ENCODE results near the gene NUDT9. TPM values are rescaled to one million over a fixed set of nuclear protein-coding genes. Genes with fewer than 3 reads are reported as not detected.
A peak's percentile ranks its signal among the peaks of the same experiment; 100 is the strongest.
"Not testable (repeated sequence)": the region's sequence is repeated elsewhere in the genome, so short reads cannot be mapped to it uniquely, and the experiment has no call there.

NUDT9 gene, protein sequence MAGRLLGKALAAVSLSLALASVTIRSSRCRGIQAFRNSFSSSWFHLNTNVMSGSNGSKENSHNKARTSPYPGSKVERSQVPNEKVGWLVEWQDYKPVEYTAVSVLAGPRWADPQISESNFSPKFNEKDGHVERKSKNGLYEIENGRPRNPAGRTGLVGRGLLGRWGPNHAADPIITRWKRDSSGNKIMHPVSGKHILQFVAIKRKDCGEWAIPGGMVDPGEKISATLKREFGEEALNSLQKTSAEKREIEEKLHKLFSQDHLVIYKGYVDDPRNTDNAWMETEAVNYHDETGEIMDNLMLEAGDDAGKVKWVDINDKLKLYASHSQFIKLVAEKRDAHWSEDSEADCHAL
- total RNA-seq (2014; rRNA removed; shearing (Covaris generic)), result 4.9 and 20.3 TPM in 2 replicates

DNA sequence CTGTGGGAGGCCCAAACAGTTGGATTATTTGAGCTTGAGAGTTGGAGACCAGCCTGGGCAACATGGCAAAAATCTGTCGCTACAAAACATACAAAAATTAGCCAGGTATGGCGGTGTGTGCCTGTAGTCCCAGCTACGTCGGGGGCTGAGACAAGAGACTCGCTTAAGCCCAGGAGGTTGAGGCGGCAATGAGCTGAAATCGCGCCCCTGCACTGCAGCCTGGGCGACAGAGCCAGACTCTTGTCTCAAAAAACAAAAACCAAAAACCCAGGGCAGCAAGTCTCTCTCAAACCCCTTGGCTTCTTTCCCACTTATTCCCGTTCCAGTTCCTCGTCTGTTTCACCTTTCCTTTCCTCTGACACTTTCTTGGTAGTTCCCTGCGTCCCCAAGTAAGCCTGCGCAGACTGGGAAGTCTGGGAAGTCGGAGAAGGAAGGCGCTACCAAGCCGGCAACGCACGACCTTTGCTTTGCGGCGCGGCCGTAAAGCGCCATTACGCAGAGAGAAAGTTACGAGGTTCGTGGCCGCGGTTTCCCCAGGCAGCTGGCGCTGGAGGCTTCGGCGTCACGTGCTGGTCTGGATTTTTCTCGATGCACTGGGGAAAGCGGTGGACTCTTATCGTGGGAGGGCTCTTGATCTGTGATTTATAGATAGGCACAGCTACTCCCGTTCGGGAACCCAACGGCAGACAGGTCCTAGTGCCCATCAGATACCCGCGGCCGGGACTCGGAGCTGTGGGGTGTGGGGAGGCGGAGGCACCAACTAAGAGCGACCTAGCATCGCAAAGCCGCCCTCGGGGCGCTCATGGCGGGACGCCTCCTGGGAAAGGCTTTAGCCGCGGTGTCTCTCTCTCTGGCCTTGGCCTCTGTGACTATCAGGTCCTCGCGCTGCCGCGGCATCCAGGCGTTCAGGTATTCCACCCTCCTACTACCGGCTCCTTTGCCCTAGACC, at the start of gene NUDT9:
TSS of gene NUDT9 (plus strand) at position 470 of the 949 bp plus-strand sequence. CDS start at position 803, 333 bp downstream.
- peak; percentile 90 for DNase-seq (ENCODE audit: low read depth)

DNA sequence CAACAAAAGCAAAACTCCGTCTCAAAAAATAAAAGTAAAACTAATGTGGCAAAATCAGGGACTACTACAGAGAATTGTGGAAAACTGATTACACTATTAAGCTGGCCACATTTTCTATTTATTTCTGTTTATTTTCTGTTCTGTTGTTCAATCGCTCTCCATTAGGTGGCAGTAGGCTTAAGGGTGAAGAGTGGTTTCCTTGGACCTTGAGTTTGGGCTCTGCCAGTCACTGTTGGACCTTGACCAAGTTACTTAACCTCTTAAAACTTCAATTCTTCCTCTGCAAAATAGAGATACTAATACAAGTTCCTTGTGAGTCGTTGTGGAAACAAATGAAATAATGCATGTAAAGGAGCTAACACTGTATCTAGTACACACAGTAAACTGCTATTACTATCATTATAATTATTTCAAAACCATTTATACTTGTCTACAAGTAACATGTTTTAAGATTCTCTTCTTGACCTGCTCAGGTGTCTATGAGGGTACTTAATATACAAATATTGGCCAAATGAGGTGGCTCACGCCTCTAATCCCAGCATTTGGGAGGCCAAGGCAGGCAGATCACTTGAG, 46.6 kb upstream of the NUDT9 start:
- DNase-seq (ENCODE audit: low read depth), result peak; percentile 9

DNA sequence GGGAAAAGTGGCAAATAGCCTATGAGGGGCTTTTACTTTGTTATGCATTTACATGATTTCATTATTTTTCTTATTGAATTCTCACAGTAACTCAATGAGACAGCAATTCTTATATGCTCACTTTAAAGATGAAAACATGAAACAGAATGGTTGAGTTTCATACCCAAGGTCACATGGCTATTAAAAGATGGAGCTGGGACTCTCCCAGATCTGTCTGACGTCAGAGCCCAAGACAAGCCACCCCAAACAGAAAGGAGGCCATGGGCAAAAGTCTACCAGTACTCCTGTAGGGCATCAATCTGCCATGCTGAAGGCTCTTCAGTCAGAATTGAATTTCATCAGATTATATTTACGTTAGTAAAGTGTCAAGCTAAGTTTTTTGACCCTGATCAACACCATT, 44.6 kb upstream of the NUDT9 start:
- DNase-seq (ENCODE audit: low read depth), result no peak

DNA sequence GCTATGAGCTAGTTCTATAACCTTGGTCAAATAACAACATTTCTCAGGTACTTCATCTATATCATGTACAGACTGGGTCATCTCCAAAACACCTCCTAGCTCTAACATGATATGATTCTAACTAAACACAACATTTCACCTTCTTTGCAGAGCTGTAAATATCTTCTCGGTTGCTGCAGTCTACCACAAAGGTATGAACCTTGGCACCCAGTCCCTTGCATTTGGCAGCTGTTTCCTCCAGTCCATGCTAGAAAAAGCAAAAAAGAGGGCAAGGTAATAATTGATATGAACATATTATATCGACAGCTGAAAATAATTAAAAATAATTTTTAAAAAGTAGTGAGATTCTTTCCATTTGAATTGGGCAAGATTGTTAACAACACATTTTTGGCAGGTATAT, 40.3 kb upstream of the NUDT9 start:
- no peak for DNase-seq (ENCODE audit: low read depth)

DNA sequence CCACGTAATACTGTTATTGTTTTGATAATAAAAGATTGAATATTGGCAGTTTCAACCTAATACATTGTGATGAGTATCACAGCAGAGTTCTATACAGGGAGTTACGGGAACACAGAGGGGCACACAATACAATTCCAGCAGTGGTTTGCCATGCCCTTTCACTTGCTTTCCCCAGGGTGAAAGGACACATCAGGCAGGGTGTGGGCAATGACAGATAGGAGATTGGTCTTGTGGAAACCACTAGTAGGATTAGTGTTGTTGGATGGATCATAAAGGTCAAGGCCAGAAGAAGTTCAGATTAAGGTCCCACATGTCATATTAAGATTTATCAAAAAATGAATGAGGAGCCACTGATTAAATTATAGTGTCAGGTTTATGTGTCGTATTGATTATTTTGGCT, 39.4 kb upstream of the NUDT9 start:
- no peak for DNase-seq (ENCODE audit: low read depth)

DNA sequence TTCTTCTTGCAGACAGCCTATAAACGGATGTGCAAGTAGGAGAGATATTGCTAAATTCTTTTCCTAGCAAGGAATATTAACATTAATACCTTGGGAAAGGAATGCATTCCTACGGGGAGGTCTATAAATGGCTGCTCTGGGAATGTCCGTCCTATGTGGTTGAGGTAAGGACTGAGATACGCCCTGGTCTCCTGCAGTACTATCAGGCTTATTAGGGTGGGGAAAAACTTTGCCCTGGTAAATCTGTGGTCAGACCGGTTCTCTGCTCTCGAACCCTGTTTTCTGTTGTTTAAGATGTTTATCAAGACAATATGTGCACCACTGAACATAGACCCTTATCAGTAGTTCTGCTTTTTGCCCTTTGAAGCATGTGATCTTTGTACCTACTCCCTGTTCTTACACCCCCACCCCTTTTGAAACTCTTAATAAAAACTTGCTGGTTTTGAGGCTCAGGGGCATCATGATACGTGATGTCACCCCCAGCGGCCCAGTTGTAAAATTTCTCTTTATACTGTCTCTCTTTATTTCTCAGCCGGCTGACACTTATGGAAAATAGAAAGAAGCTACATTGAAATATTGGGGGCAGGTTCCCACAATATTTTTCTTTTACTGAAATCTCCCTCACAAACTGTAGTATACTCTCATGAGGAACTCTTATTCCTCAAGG, 37.8 kb upstream of the NUDT9 start:
- not testable (repeated sequence) for DNase-seq (ENCODE audit: low read depth)

DNA sequence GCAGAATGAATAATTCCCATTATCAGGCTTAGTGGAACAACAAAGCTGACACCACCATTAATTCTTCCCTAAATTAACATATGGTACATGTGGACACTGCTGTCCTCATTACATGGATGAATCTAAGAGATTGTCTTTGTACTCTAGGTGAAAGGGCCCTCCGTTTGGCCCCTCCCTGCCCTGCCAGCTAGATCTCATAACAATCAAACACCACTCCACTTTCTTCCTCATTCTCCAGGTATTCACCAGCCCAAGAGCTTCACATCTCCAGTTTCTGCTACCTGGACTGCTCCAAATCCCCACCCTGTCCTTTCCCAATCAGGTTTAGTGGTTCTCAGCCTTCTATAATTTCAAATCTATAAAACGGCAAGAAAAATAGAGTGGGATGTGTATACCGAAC, 35.1 kb upstream of the NUDT9 start:
- no peak for DNase-seq (ENCODE audit: low read depth)

DNA sequence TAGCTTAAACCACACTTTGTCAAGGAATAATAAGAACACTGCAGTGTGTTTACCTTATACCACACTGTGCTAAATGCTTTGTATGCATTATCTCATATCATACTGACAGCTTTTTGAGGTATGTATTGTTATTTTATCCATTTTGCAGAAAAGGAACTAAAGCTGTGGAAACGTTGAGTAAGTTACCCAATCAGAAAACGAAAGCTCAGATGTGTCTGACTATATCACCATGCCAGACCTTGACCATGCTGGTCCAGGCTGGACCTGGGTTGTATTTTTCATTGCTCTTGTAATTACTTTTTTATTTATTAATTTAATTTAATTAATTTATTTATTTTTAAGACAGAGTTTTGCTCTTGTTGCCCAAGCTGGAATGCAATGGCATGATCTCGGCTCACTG, 33.5 kb upstream of the NUDT9 start:
- DNase-seq (ENCODE audit: low read depth), result no peak

DNA sequence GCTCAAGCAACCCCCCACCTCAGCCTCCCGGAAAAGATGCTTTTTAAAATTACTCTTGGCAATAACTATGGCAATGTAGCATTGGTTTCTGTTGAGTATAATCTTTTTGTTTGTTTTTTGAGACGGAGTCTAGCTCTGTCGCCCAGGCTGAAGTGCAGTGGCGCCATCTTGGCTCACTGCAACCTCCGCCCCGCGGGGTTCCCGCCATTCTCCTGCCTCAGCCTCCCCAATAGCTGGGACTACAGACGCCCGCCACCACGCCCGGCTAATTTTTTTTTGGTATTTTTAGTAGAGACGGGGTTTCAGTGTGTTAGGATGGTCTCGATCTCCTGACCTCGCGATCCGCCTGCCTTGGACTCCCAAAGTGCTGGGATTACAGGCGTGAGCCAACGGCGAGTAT, 32.3 kb upstream of the NUDT9 start:
- not testable (repeated sequence) for DNase-seq (ENCODE audit: low read depth)

DNA sequence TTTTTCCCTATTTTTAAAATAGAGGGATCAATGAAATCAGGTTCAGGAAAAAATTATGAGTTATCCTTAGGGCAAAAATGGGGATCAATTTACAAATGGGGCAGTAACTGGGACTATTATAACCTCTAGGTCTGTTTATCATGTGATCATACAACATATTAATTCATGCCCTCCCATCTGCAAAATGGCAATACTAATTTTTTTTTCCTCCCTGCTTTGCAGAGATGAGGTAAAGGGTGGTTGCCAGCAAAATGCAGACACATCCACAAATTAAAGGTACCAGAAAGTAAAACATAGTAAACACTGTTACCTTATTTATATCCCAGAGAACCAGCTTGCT, 31.9 kb upstream of the NUDT9 start:
- no peak for DNase-seq (ENCODE audit: low read depth)

DNA sequence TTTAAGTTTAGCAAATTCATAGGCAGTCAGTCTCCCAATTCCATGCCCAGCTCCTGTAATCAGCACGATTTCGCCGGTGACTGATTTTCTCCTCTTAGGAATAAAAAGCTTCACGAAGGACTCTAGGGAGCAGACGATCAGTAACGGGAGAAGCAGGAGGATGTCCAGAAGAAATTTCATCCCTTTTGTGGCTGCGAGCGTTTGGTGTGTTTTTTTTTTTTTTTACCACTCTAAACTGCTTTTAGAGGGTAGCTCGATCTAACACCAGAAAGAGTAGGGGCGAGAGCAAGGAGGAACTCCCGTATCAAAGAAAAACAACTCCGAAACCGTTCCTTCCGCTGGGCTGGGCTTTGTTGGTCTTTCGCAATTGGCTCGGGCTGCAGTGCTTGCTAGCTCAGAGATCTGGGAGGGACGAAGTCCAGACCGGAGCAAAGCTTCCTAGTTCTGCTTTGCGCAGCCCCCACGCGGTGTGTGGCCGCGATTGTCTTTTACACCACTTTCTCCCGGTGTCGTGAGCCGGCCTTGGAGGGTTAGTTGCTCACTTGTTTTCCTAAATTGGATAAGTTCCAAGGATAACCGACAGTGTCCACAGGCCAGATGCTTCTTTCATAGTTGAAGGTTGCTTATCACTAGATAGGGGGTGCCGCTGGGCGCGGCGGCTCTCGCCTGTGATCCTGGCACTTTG, 31.3 kb upstream of the NUDT9 start, which contains the start of gene HSD17B11:
TSS of gene HSD17B11 (minus strand) at position 298 of the 685 bp plus-strand sequence. CDS start at position 180, 118 bp downstream.
- DNase-seq (ENCODE audit: low read depth), result peak; percentile 83

DNA sequence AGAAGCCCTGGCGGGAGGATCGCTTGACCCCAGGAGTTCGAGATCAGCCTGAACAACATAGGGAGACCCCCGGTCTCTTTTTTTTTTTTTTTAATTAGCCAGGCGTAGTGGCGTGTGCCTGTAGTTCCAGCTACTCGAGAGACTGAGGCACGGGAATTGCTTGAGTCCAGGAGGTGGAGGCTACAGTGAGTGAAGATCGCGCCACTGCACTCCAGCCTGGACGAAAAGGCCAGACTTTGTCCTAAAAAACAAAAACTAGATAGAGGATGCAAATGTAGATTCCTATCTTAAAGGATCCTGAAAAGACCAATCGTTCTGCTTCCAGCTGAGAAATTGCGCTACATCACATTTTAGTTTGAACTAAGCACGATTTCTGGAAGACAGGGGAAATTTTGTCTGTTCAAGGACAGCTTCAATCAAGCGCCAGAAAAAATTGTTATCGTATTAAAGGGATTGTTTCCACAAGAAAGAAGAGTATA, 30.8 kb upstream of the NUDT9 start:
- DNase-seq (ENCODE audit: low read depth), result no peak

DNA sequence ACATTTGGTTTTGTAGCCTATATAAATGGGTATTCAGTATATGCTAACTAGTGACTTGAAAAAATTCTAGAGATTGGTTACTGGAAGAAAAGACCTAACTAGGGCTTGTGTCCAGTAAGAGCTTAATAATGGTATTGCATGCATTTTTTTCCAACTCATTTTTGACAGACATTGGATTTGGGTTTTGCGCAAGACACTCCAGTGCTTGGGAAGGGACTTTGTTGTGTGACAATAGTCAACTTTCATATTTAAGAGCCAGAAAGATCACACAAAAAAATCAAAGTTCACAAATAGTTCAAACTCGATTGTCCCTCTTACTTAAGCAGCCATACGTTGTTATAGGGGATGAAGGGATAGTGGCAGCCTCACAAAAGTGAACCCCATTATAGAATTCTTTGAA, 30.2 kb upstream of the NUDT9 start:
- no peak for DNase-seq (ENCODE audit: low read depth)

DNA sequence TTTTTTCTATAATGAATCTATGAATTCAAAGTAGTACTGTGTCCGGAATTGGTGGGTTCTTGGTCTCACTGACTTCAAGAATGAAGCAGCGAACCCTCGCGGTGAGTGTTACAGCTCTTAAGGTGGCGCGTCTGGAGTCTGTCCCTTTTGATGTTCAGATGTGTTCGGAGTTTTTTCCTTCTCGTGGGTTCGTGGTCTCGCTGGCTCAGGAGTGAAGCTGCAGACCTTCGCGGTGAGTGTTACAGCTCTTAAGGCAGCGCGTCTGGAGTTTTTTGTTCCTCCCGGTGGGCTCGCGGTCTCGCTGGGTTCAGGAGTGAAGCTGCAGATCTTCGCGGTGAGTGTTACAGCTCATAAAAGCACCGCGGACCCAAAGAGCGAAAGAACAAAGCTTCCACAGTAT, 27.3 kb upstream of the NUDT9 start:
- not testable (repeated sequence) for DNase-seq (ENCODE audit: low read depth)

DNA sequence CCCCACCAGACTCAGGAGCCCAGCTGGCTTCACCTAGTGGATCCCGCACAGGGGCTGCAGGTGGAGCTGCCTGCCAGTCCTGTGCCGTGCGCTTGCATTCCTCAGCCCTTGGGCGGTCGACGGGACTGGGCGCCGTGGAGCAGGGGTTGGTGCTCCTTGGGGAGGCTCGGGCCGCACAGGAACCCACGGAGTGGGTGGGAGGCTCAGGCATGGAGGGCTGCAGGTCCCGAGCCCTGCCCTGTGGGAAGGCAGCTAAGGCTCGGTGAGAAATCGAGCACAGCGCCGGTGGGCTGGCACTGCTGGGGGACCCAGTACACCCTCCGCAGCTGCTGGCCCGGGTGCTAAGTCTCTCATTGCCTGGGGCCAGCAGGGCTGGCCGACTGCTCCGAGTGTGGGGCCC, 26.5 kb upstream of the NUDT9 start:
- not testable (repeated sequence) for DNase-seq (ENCODE audit: low read depth)

DNA sequence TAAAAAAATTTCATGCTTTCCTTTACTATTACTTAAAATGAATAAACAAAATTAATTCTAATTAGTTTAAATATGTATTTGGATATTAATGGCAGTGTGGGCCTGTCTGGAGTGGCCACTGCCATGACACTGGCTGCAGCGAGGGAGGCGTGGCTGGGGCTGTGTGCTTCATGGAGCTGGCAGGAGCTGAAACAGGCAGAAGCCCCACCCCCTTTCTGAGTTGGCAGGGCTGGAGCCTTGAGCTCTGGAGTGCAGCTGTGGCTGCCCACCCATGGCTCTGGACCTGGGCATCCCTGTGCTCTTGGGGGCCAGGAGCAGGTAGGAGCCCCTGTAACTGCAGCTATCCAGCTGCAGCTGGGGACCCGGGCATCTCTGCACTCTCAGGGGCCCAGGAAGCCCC, 23.2 kb upstream of the NUDT9 start:
- no peak for DNase-seq (ENCODE audit: low read depth)

DNA sequence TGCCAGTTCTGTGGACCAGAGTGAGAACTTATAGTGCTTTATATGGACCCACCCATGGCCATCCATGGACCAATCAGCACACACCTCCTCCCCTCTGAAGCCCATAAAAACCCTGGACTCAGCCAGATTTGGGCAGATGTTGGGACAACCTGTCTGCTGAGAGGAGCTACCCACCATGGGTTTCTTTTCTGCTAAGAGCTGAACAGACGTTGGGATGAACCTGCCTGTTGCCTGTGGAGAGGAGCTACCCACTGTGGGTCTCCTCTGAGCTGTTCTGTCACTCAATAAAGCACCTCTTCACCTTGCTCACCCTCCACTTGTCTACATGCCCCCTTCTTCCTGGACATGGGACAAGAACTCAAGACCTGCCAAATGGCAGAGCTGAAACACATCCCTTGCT, 22.4 kb upstream of the NUDT9 start:
- DNase-seq (ENCODE audit: low read depth), result no peak

DNA sequence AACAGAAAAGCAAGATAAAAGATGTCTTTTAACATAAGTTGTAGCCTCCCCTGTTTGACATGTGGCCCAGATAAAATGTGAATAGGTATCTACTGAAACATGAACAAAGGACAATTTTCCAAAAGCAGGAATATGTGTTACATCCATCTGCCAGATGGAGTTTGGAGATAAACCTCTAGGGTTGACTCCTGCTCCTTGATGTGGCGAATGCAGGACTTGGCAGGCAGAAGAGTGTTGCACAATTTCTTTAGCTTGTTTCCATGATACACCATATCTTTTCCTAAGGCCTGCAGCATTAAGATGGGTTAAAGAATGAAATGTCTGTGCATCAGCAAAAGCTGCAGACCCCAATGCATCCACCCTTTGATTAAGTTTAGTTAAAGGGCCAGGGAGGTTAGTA, 18.6 kb upstream of the NUDT9 start:
- not testable (repeated sequence) for DNase-seq (ENCODE audit: low read depth)

DNA sequence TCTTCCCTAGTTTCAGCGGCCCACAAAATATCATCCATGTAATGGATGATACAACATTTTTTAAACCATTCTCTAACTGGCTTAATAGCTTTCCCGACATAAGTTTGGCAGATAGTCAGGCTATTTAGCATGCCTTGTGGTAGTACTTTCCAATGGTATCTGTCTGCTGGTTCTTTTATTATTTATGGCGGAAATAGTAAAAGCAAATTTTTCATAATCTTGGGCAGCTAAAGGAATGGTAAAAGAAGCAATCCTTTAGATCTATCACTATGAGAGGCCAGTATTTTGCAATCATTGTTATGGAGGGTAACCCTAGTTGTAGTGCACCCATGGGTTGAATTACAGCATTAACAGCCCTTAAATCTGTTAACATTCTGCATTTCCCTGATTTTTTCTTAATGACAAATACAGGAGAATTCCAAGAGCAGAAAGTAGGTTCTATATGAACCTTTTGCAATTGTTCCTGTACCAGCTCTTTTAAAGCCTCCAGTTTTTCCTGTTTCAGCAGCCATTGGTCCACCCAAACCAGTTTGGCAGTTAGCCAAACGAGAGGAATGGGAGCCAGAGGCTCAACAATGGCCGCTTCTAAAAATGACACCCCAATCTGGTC, 17.1 kb upstream of the NUDT9 start:
- no peak for DNase-seq (ENCODE audit: low read depth)

DNA sequence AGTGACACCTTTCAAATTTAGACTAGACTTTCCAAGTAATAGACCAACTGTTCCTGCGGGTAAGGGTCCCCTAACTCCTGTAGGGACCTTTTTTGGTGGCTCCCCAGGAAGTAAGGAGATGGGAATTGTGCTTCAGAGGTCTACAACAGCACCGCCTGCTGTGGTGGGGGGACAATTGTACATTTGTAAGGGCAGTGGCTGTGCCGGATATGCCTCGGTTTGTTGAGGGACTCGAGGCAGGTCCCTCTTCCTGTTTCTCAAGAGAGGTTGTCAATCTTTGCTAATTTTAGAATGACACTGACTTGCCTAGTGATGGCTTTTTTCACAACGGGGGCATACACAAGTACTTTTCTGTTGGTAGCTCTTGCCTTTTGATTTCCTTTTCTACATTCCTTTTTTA, 15.9 kb upstream of the NUDT9 start:
- DNase-seq (ENCODE audit: low read depth), result no peak

DNA sequence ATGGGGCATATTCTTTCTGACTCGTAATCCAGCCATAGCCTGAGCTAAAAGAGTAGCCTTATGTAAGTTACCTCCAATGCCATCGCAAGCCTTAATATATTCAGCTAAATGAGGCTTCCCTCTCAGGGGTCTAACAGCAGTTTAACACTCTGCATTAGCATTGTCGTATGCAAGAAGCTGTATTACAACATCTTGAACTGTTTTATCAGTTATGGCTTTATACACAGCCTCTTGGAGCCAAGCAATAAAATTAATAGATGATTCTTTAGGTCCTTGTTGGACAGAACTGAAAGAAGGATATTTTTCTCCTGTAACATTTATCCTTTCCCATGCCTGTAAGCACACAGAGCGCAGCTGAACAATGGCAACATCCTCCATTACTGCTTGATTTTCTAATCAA, 15.5 kb upstream of the NUDT9 start:
- not testable (repeated sequence) for DNase-seq (ENCODE audit: low read depth)

Data from Daoy (cell line).